B cell (primary cell): ENCODE data around the gene MYT1.

Experiments
- EZH2 ChIP-seq: IDR thresholded peaks from 2 replicates; pipeline ENCODE4 v1.6.1; 2012; ENCODE audit warnings: borderline replicate concordance, low read depth, mild to moderate bottlenecking, moderate library complexity, low read length; ENCODE audit not compliant: insufficient read depth, poor library complexity, severe bottlenecking
- TF ChIP-seq, protein P1 (sequence below): fragments of 200-600 bp; IDR thresholded peaks from one replicate; pipeline ENCODE4 v1.8.0; 2022; ENCODE audit warnings: antibody characterized with exemption, mild to moderate bottlenecking

DNA sequence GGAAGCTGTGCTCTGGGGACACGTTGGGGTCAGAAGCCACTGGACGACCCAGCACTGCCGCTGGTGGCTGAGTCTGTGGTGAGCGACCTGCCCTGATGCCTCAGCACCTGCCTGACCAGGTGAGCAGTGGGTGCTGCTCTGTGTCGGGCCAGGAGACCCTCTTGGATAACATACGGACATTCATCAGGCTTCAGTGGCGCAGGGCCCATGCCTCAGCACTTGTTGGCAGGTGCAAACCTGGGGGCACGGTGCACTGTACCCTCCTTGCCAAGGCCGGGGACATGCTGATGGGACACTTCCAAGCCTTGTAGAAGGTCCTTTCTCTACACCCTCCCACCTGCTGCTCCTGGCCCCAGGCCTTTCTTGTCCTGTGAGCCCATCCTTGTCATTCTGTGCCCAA lies 34.1 kb downstream of the MYT1 start:
- TF ChIP-seq EZH2: no peak
- TF ChIP-seq, protein P1, sequence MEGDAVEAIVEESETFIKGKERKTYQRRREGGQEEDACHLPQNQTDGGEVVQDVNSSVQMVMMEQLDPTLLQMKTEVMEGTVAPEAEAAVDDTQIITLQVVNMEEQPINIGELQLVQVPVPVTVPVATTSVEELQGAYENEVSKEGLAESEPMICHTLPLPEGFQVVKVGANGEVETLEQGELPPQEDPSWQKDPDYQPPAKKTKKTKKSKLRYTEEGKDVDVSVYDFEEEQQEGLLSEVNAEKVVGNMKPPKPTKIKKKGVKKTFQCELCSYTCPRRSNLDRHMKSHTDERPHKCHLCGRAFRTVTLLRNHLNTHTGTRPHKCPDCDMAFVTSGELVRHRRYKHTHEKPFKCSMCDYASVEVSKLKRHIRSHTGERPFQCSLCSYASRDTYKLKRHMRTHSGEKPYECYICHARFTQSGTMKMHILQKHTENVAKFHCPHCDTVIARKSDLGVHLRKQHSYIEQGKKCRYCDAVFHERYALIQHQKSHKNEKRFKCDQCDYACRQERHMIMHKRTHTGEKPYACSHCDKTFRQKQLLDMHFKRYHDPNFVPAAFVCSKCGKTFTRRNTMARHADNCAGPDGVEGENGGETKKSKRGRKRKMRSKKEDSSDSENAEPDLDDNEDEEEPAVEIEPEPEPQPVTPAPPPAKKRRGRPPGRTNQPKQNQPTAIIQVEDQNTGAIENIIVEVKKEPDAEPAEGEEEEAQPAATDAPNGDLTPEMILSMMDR: no peak
